Transverse colon (tissue), 4 donors: Measurements from ENCODE around the gene PCDHA2. TPM values are rescaled to one million over a fixed set of nuclear protein-coding genes. Genes with fewer than 3 reads are reported as not detected.
"Not testable (repeated sequence)": the region's sequence is repeated elsewhere in the genome, so short reads cannot be mapped to it uniquely, and the experiment has no call there.

ENCODE experiments used
- DNase-seq: peaks from one replicate; pipeline ENCODE4 v3.0.0-alpha.2; 2019
- H3K27ac ChIP-seq, 4 donors: fragments of 200-600 bp; sonication (generic); 2 replicates each; pipeline ENCODE4 v1.5.1; 2016 to 2018; ENCODE audit warnings: inconsistent platforms in 4 of 4
- H3K27me3 ChIP-seq: fragments of 200-600 bp; sonication (generic); 2 replicates; pipeline ENCODE4 v1.5.1; 2017; ENCODE audit warnings: inconsistent platforms
- H3K36me3 ChIP-seq, 4 donors: fragments of 200-600 bp; sonication (generic); 2 replicates each; pipeline ENCODE4 v1.5.1; 2017 to 2019; ENCODE audit warnings: inconsistent platforms in 4 of 4
- H3K4me1 ChIP-seq, 4 donors: fragments of 200-600 bp; sonication (generic); 2 replicates each; pipeline ENCODE4 v1.5.1; 2017 to 2020; ENCODE audit warnings: inconsistent platforms in 4 of 4
- H3K4me3 ChIP-seq, 4 donors: fragments of 200-600 bp; sonication (generic); 1 replicate in 1 of 4; 2 replicates in 3 of 4; pipeline versions ENCODE4 v1.5.1 to v1.6.1; 2017 to 2019; ENCODE audit warnings: inconsistent platforms in 4 of 4
- H3K9me3 ChIP-seq, 2 donors: fragments of 200-600 bp; sonication (generic); 2 replicates each; pipeline ENCODE4 v1.5.1; 2017 to 2019; ENCODE audit warnings: inconsistent platforms in 2 of 2
- CTCF ChIP-seq, 5 experiments: fragments of 200-600 bp in 3 of 5; fragments of 450-650 bp in 2 of 5; sonication (generic) in 3 of 5; IDR thresholded peaks; 1 replicate in 2 of 5; 2 replicates in 3 of 5; pipeline ENCODE4 v1.5.1; 2016 to 2017; ENCODE audit warnings: antibody characterized with exemption in 5 of 5, inconsistent platforms in 3 of 5, mild to moderate bottlenecking in 2 of 5, moderate library complexity in 1 of 5
- EP300 ChIP-seq: sonication (generic); formaldehyde crosslinking; IDR thresholded peaks from one replicate; pipeline ENCODE4 v1.6.1; 2017; ENCODE audit warnings: antibody characterized with exemption, low read depth
- POLR2A ChIP-seq: fragments of 450-650 bp; IDR thresholded peaks from one replicate; pipeline ENCODE4 v1.6.1; 2016; ENCODE audit warnings: antibody characterized with exemption, mild to moderate bottlenecking, moderate library complexity
- POLR2AphosphoS5 ChIP-seq, 3 donors: sonication (generic); formaldehyde crosslinking; IDR thresholded peaks; one replicate each; pipeline ENCODE4 v1.6.1; 2016; ENCODE audit warnings: antibody characterized with exemption in 3 of 3
- WGBS, 2 donors: methylation state at CpG; one replicate each; pipeline ENCODE4 v1.1.5; 2018; ENCODE audit warnings: low coverage in 1 of 2; 5-methylcytosine and 5-hydroxymethylcytosine counted together
- in situ Hi-C, 4 donors: fragments of 200-750 bp; cut with MboI; loops; one replicate each; pipeline versions ENCODE4 v1.15.0 to v1.15.1; 2017; ENCODE audit warnings: low sequenced_read_pairs in 3 of 4, low pct_ligation_motif_present in 1 of 4, low pct_unique_long_range_greater_than_20kb in 1 of 4
- intact Hi-C: fragments of 100-400 bp; cut with DNase I; formaldehyde crosslinking; loops from one replicate; pipeline ENCODE4 v1.15.1; 2023; ENCODE audit warnings: low total_unique reads
- total RNA-seq, 4 donors: library from RNA; depleted of rRNA; stranded (reverse); fragments of >200 nt; gene quantifications; one replicate each; pipeline ENCODE4 v1.1.0, GENCODE V29; 2016

PCDHA2 gene
- total RNA-seq, 4 donors from 2014 or later: 0.14 to 0.32 TPM; not detected in 2

- 52 to 55% methylated on average over 6 to 15 of the region's 15 CpGs for WGBS, 2 donors
Observed at GRCh38 chr5:140795259-140795641, 598 bp downstream of the PCDHA2 start.

GRCh38 chr5:140796072-140796717, 1.5 kb downstream of the PCDHA2 start:
- DNase-seq, H3K4me1 ChIP-seq, H3K4me3 ChIP-seq, H3K27ac ChIP-seq, in situ Hi-C loops, H3K36me3 ChIP-seq, intact Hi-C loops: not testable (repeated sequence)
- WGBS, 2 donors: 79 to 88% methylated on average over 17 to 66 of the region's 72 CpGs
- H3K9me3 ChIP-seq: peaks cover 15 to 37% of the 10 kb centered on the region in 2 donors
- H3K27me3 ChIP-seq: peaks cover 24% of the 10 kb centered on the region

More at GRCh38 chr5:140795259-140795641, 598 bp downstream of the PCDHA2 start:
- H3K9me3 ChIP-seq: peaks cover 11 to 33% of the 10 kb centered on the region in 2 donors
- H3K27me3 ChIP-seq: peaks cover 24% of the 10 kb centered on the region
- no peak for TF ChIP-seq CTCF (IDR thresholded peaks at IDR 0.05)
- TF ChIP-seq POLR2AphosphoS5 (IDR thresholded peaks at IDR 0.05): no peak
- no peak for TF ChIP-seq EP300
- TF ChIP-seq POLR2A: no peak
- no peak overlapping the region for H3K4me3 ChIP-seq
- H3K27ac ChIP-seq: no peak overlapping the region
- in situ Hi-C loops: no loop called here
- H3K4me1 ChIP-seq: no peaks in the 10 kb centered on the region
- intact Hi-C loops: no loop called here
- DNase-seq: no peak
- no peaks in the 10 kb centered on the region for H3K36me3 ChIP-seq

- in situ Hi-C loops: no loop called here
- no peak overlapping the region for H3K27ac ChIP-seq
- H3K27me3 ChIP-seq: peaks cover 24% of the 10 kb centered on the region
- H3K4me3 ChIP-seq: no peak overlapping the region
- no peaks in the 10 kb centered on the region for H3K4me1 ChIP-seq
- intact Hi-C loops: no loop called here
- DNase-seq: no peak
- peaks cover 15 to 42% of the 10 kb centered on the region in 2 donors for H3K9me3 ChIP-seq
- WGBS, 2 donors: 89% methylated on average over 29 of the region's 39 CpGs; no CpG with 5 or more reads in 1 of the 2 donors
- H3K36me3 ChIP-seq: no peaks in the 10 kb centered on the region
- no peak for TF ChIP-seq POLR2A
- no peak for TF ChIP-seq POLR2AphosphoS5 (IDR thresholded peaks at IDR 0.05)
- TF ChIP-seq CTCF (IDR thresholded peaks at IDR 0.05): no peak
Observed at GRCh38 chr5:140796718-140797095, 2.1 kb downstream of the PCDHA2 start.

GRCh38 chr5:140800816-140801493, 6.3 kb downstream of the PCDHA2 start, which contains the start of gene PCDHA3:
PCDHA3 (plus strand) TSS chr5:140801057.
- Histone ChIP-seq H3K27ac (peak within 1 kb of the TSS in 1 of 4 donors; percentile 11), H3K4me1 (no peaks in the 10 kb centered on the region), H3K27me3 (peaks cover 9% of the 10 kb centered on the region), H3K9me3 (peaks cover 5 to 38% of the 10 kb centered on the region in 2 donors), H3K4me3 (peak within 1 kb of the TSS in 2 of 4 donors; percentile 17 to 23), H3K36me3 (no peaks in the 10 kb centered on the region)
- 35 to 50% methylated on average over 13 to 29 of the region's 29 CpGs for WGBS, 2 donors
- DNase-seq: no peak
- in situ Hi-C loops (no loop called here), intact Hi-C loops (no loop called here)
- TF ChIP-seq EP300: no peak
- no peak for TF ChIP-seq POLR2AphosphoS5 (IDR thresholded peaks at IDR 0.05)
- TF ChIP-seq CTCF (IDR thresholded peaks at IDR 0.05): peak in 1 of 5 experiments; percentile 22
